CD14-positive monocyte (primary cell): ENCODE results near the gene DNAAF1. TPM values are rescaled to one million over a fixed set of nuclear protein-coding genes. Genes with fewer than 3 reads are reported as not detected.

Source experiments
- DNase-seq, 3 donors: peaks; one replicate each; pipeline ENCODE4 v3.0.0-alpha.2; 2011 to 2022
- H2AFZ ChIP-seq: 2 replicates; pipeline ENCODE4 v1.6.0; 2012; ENCODE audit warnings: mild to moderate bottlenecking, low read depth, low read length, inconsistent platforms; ENCODE audit not compliant: insufficient read depth, poor library complexity, severe bottlenecking
- H3K27ac ChIP-seq, 2 donors: 1 replicate in 1 of 2; 2 replicates in 1 of 2; pipeline ENCODE4 v1.5.1; 2012 to 2013; ENCODE audit warnings: low read length in 2 of 2, control low read depth in 1 of 2, inconsistent platforms in 1 of 2, low read depth in 1 of 2, mild to moderate bottlenecking in 1 of 2
- H3K27me3 ChIP-seq, 2 donors: one replicate each; pipeline versions ENCODE4 v1.6.0 to v1.6.1; 2011 to 2013; ENCODE audit warnings: low read length in 2 of 2; ENCODE audit not compliant: control insufficient read depth in 2 of 2, insufficient read depth in 2 of 2
- H3K36me3 ChIP-seq, 2 donors: replicated peaks in 1 of 2; 1 replicate in 1 of 2; 2 replicates in 1 of 2; pipeline versions ENCODE4 v1.5.1 to v1.6.1; 2012 to 2013; ENCODE audit warnings: low read length in 2 of 2, control low read depth in 1 of 2, inconsistent platforms in 1 of 2, mild to moderate bottlenecking in 1 of 2; ENCODE audit not compliant: insufficient read depth in 2 of 2, control insufficient read depth in 1 of 2
- H3K4me1 ChIP-seq, 2 donors: 1 replicate in 1 of 2; 2 replicates in 1 of 2; pipeline versions ENCODE4 v1.5.1 to v1.6.1; 2012 to 2013; ENCODE audit warnings: low read length in 2 of 2, control low read depth in 1 of 2, inconsistent platforms in 1 of 2, mild to moderate bottlenecking in 1 of 2, moderate library complexity in 1 of 2; ENCODE audit not compliant: insufficient read depth in 2 of 2, control insufficient read depth in 1 of 2
- H3K4me2 ChIP-seq: replicated peaks from 2 replicates; pipeline ENCODE3; 2012; ENCODE audit warnings: low read length, moderate library complexity, mild to moderate bottlenecking; ENCODE audit not compliant: poor library complexity, severe bottlenecking; ENCODE audit errors: extremely low read depth
- H3K4me3 ChIP-seq, 3 experiments: fragments of 200-600 bp in 1 of 3; sonication (generic) in 1 of 3; replicated peaks in 1 of 3; 1 replicate in 2 of 3; 2 replicates in 1 of 3; pipeline ENCODE4 v1.5.1; 2011 to 2013; ENCODE audit warnings: low read length in 3 of 3, mild to moderate bottlenecking in 3 of 3, control low read depth in 2 of 3, low read depth in 2 of 3, inconsistent platforms in 1 of 3, moderate library complexity in 1 of 3
- H3K79me2 ChIP-seq: 2 replicates; pipeline ENCODE4 v1.6.0; 2012; ENCODE audit warnings: mild to moderate bottlenecking, control low read depth, inconsistent platforms, low read length, moderate library complexity; ENCODE audit not compliant: insufficient read depth
- H3K9ac ChIP-seq: 2 replicates; pipeline ENCODE4 v1.6.0; 2017; ENCODE audit warnings: low read length, mild to moderate bottlenecking; ENCODE audit not compliant: insufficient read depth, poor library complexity, severe bottlenecking
- H3K9me3 ChIP-seq, 2 donors: replicated peaks in 1 of 2; 1 replicate in 1 of 2; 2 replicates in 1 of 2; pipeline versions ENCODE4 v1.5.1 to v1.6.1; 2012 to 2013; ENCODE audit warnings: low read length in 2 of 2, control low read depth in 1 of 2; ENCODE audit not compliant: control insufficient read depth in 1 of 2, insufficient read depth in 1 of 2
- H4K20me1 ChIP-seq: 2 replicates; pipeline ENCODE4 v1.6.0; 2012; ENCODE audit warnings: mild to moderate bottlenecking, low read length, control low read depth, moderate library complexity; ENCODE audit not compliant: insufficient read depth
- H3K27ac Mint-ChIP-seq, 7 donors: one replicate each; pipeline ENCODE4 v1.8.0; 2020; ENCODE audit warnings: mild to moderate bottlenecking in 7 of 7, mixed read lengths in 7 of 7, moderate library complexity in 6 of 7, inconsistent platforms in 2 of 7
- H3K27me3 Mint-ChIP-seq, 3 donors: one replicate each; pipeline ENCODE4 v1.8.0; 2021 to 2022; ENCODE audit warnings: low read depth in 3 of 3, mild to moderate bottlenecking in 3 of 3, mixed read lengths in 3 of 3, moderate library complexity in 3 of 3, inconsistent platforms in 1 of 3
- H3K36me3 Mint-ChIP-seq, 2 donors: one replicate each; pipeline ENCODE4 v1.8.0; 2020; ENCODE audit warnings: mixed read lengths in 2 of 2, inconsistent platforms in 1 of 2, mild to moderate bottlenecking in 1 of 2
- H3K4me1 Mint-ChIP-seq: one replicate; pipeline ENCODE4 v1.8.0; 2020; ENCODE audit warnings: mild to moderate bottlenecking, mixed read lengths
- H3K4me3 Mint-ChIP-seq, 2 donors: one replicate each; pipeline ENCODE4 v1.8.0; 2020; ENCODE audit warnings: mild to moderate bottlenecking in 2 of 2, mixed read lengths in 2 of 2, moderate library complexity in 1 of 2
- H3K9me3 Mint-ChIP-seq, 7 donors: one replicate each; pipeline ENCODE4 v1.8.0; 2020 to 2022; ENCODE audit warnings: mixed read lengths in 7 of 7, mild to moderate bottlenecking in 6 of 7, moderate library complexity in 6 of 7, inconsistent platforms in 2 of 7
- CTCF ChIP-seq: fragments of 200-600 bp; IDR thresholded peaks from one replicate; pipeline ENCODE4 v1.8.0; 2022; ENCODE audit warnings: antibody characterized with exemption, mild to moderate bottlenecking
- WGBS: methylation state at CpG from one replicate; pipeline ENCODE4 v1.1.5; 2013; ENCODE audit warnings: missing lambda C conversion rate; ENCODE audit not compliant: insufficient coverage; 5-methylcytosine and 5-hydroxymethylcytosine counted together
- intact Hi-C, 2 donors: fragments of 100-400 bp; cut with micrococcal nuclease; formaldehyde crosslinking; loops; one replicate each; pipeline versions ENCODE4 v1.15.0 to v1.15.1; 2023
- polyA plus RNA-seq, 3 donors: library from polyadenylated mRNA; depleted of rRNA in 1 of 3; unstranded in 2 of 3; stranded (reverse) in 1 of 3; fragments of 300-500 nt in 2 of 3; fragments of >200 nt in 1 of 3; fragmentation: Illumina TruSeq in 2 of 3; gene quantifications; 1 replicate in 2 of 3; 2 replicates in 1 of 3; pipeline ENCODE4 v1.2.3, GENCODE V29; 2012 to 2021

The DNAAF1 gene
- polyA plus RNA-seq, 3 donors = 0.23 to 14.6 TPM; not detected in 1

GRCh38 chr16:84119368-84119767, 25.7 kb upstream of the DNAAF1 start:
- no peak overlapping the region for H3K27ac Mint-ChIP-seq
- no peak overlapping the region for H3K9ac ChIP-seq
- H2AFZ ChIP-seq = no peak overlapping the region
- H3K4me1 ChIP-seq = peaks cover 28 to 31% of the 10 kb centered on the region in 2 donors
- no peak for TF ChIP-seq CTCF
- DNase-seq = no peak
- peaks cover 4% of the 10 kb centered on the region for H4K20me1 ChIP-seq
- peaks cover 13 to 26% of the 10 kb centered on the region in 2 donors for H3K36me3 ChIP-seq
- 98% methylated on average over 13 of the region's 13 CpGs for WGBS
- H3K79me2 ChIP-seq = peaks cover 20% of the 10 kb centered on the region
- intact Hi-C loops = loop anchor here in 1 of 2 donors (5.0 kb wide), 1 partner anchor 37 kb away; no protein-coding TSS in a partner anchor
- H3K9me3 Mint-ChIP-seq = peaks cover 0 to 1% (median 0%) of the 10 kb centered on the region in 7 donors
- H3K27me3 ChIP-seq = no peaks in the 10 kb centered on the region
- peaks cover 16 to 19% of the 10 kb centered on the region in 2 donors for H3K36me3 Mint-ChIP-seq
- no peak overlapping the region for H3K4me2 ChIP-seq
- no peak overlapping the region for H3K4me3 ChIP-seq
- no peaks in the 10 kb centered on the region for H3K9me3 ChIP-seq
- H3K4me1 Mint-ChIP-seq = peaks cover 26% of the 10 kb centered on the region
- peaks cover 0 to 6% (median 1%) of the 10 kb centered on the region in 3 donors for H3K27me3 Mint-ChIP-seq
- H3K27ac ChIP-seq = no peak overlapping the region
- no peak overlapping the region for H3K4me3 Mint-ChIP-seq

- H3K4me2 ChIP-seq = no peak overlapping the region
- WGBS = 70% methylated on average over 4 of the region's 5 CpGs
- H2AFZ ChIP-seq = no peak overlapping the region
- Mint-ChIP-seq H3K9me3 (peaks cover 0 to 1% (median 0%) of the 10 kb centered on the region in 7 donors), H3K4me3 (no peak overlapping the region), H3K27me3 (peaks cover 0 to 6% (median 1%) of the 10 kb centered on the region in 3 donors), H3K4me1 (peaks cover 19% of the 10 kb centered on the region), H3K36me3 (peaks cover 21 to 22% of the 10 kb centered on the region in 2 donors), H3K27ac (peak overlapping the region in 1 of 7 donors; percentile 38)
- H3K4me3 ChIP-seq = no peak overlapping the region
- no peak overlapping the region for H3K27ac ChIP-seq
- intact Hi-C loops = no loop called here
- H3K4me1 ChIP-seq = peaks cover 21 to 25% of the 10 kb centered on the region in 2 donors
- peaks cover 14% of the 10 kb centered on the region for H3K79me2 ChIP-seq
- no peaks in the 10 kb centered on the region for H3K27me3 ChIP-seq
- no peak for DNase-seq
- peaks cover 15 to 29% of the 10 kb centered on the region in 2 donors for H3K36me3 ChIP-seq
- peaks cover 4% of the 10 kb centered on the region for H4K20me1 ChIP-seq
- H3K9me3 ChIP-seq = no peaks in the 10 kb centered on the region
- TF ChIP-seq CTCF = no peak
- H3K9ac ChIP-seq = no peak overlapping the region
These were observed 25.1 kb upstream of the DNAAF1 start for GRCh38 chr16:84120023-84120422.
